RWPE2 (cell line): ENCODE measurements around the gene GORASP1.

Experiments used
- ATAC-seq: fragments of 200-7000 bp; cut with Tn5 transposase; 3 replicates; pipeline ENCODE4 v1.9.1; 2021; ENCODE audit warnings: low read depth
- DNase-seq: peaks from one replicate; pipeline ENCODE4 v3.0.0-alpha.2; 2020; ENCODE audit warnings: low spot score
- H3K27ac ChIP-seq: fragments of 450-650 bp; 2 replicates; pipeline ENCODE4 v1.5.1; 2017; ENCODE audit warnings: mild to moderate bottlenecking; ENCODE audit not compliant: poor library complexity, severe bottlenecking
- H3K27me3 ChIP-seq: fragments of 250-450 bp; sonication (Bioruptor Pico); 2 replicates; pipeline ENCODE4 v1.5.1; 2021; ENCODE audit warnings: mild to moderate bottlenecking, moderate library complexity; ENCODE audit not compliant: insufficient read depth, poor library complexity, severe bottlenecking
- H3K36me3 ChIP-seq: fragments of 250-450 bp; sonication (Bioruptor Pico); 2 replicates; pipeline ENCODE4 v1.5.1; 2020; ENCODE audit warnings: low read depth, mild to moderate bottlenecking, moderate library complexity
- H3K4me1 ChIP-seq: fragments of 250-450 bp; sonication (Bioruptor Pico); 2 replicates; pipeline ENCODE4 v1.5.1; 2021; ENCODE audit warnings: mild to moderate bottlenecking, moderate library complexity; ENCODE audit not compliant: insufficient read depth, poor library complexity, severe bottlenecking
- H3K4me3 ChIP-seq: fragments of 250-450 bp; sonication (Bioruptor Pico); 2 replicates; pipeline ENCODE4 v1.5.1; 2021; ENCODE audit warnings: mild to moderate bottlenecking, moderate library complexity; ENCODE audit not compliant: severe bottlenecking
- H3K9me3 ChIP-seq: fragments of 250-450 bp; sonication (Bioruptor Pico); 2 replicates; pipeline ENCODE4 v1.5.1; 2021; ENCODE audit warnings: mild to moderate bottlenecking, moderate library complexity; ENCODE audit not compliant: severe bottlenecking
- CTCF ChIP-seq: fragments of 450-650 bp; IDR thresholded peaks from one replicate; pipeline ENCODE4 v1.5.1; 2017; ENCODE audit warnings: mild to moderate bottlenecking, moderate library complexity; ENCODE audit not compliant: poor library complexity, severe bottlenecking

GORASP1 gene

GRCh38 chr3:39130693-39131265, 23.4 kb upstream of the GORASP1 start:
- Histone ChIP-seq H3K27ac (no peak overlapping the region), H3K27me3 (no peaks in the 10 kb centered on the region), H3K36me3 (no peaks in the 10 kb centered on the region), H3K4me3 (no peak overlapping the region), H3K9me3 (no peaks in the 10 kb centered on the region), H3K4me1 (peaks cover 10% of the 10 kb centered on the region)
- ATAC-seq (no peak), DNase-seq (no peak)
- no peak for TF ChIP-seq CTCF

- Histone ChIP-seq H3K4me1 (peaks cover 15% of the 10 kb centered on the region), H3K4me3 (no peak overlapping the region), H3K9me3 (no peaks in the 10 kb centered on the region), H3K27ac (no peak overlapping the region), H3K36me3 (no peaks in the 10 kb centered on the region), H3K27me3 (no peaks in the 10 kb centered on the region)
- ATAC-seq: no peak
- TF ChIP-seq CTCF: no peak
- DNase-seq: no peak
These were observed 22.6 kb upstream of the GORASP1 start for GRCh38 chr3:39130026-39130425.

GRCh38 chr3:39128951-39129350, 21.5 kb upstream of the GORASP1 start:
- no peaks in the 10 kb centered on the region for H3K27me3 ChIP-seq
- no peak for TF ChIP-seq CTCF
- no peaks in the 10 kb centered on the region for H3K36me3 ChIP-seq
- no peak for DNase-seq
- no peak overlapping the region for H3K27ac ChIP-seq
- H3K4me3 ChIP-seq: no peak overlapping the region
- H3K4me1 ChIP-seq: peaks cover 15% of the 10 kb centered on the region
- ATAC-seq: no peak
- no peaks in the 10 kb centered on the region for H3K9me3 ChIP-seq

- H3K4me1 ChIP-seq: peaks cover 15% of the 10 kb centered on the region
- H3K27ac ChIP-seq: no peak overlapping the region
- DNase-seq (no peak), ATAC-seq (no peak)
- no peaks in the 10 kb centered on the region for H3K9me3 ChIP-seq
- H3K4me3 ChIP-seq: no peak overlapping the region
- H3K27me3 ChIP-seq: no peaks in the 10 kb centered on the region
- H3K36me3 ChIP-seq: no peaks in the 10 kb centered on the region
- TF ChIP-seq CTCF: no peak
These were observed 20.5 kb upstream of the GORASP1 start for GRCh38 chr3:39127908-39128304.

GRCh38 chr3:39127269-39127907, 20.0 kb upstream of the GORASP1 start:
- no peaks in the 10 kb centered on the region for H3K36me3 ChIP-seq
- H3K4me1 ChIP-seq: peaks cover 15% of the 10 kb centered on the region
- no peak for ATAC-seq
- no peak for TF ChIP-seq CTCF
- H3K27me3 ChIP-seq: no peaks in the 10 kb centered on the region
- H3K4me3 ChIP-seq: no peak overlapping the region
- no peak for DNase-seq
- H3K27ac ChIP-seq: no peak overlapping the region
- no peaks in the 10 kb centered on the region for H3K9me3 ChIP-seq
